T follicular helper cell (primary cell): Measurements from ENCODE around the gene PI4KA.
"Not testable (repeated sequence)": the region's sequence is repeated elsewhere in the genome, so short reads cannot be mapped to it uniquely, and the experiment has no call there.

ENCODE experiments used
- DNase-seq: peaks from one replicate; pipeline ENCODE4 v3.0.0-alpha.2; 2020; ENCODE audit warnings: low read depth

PI4KA gene

DNA sequence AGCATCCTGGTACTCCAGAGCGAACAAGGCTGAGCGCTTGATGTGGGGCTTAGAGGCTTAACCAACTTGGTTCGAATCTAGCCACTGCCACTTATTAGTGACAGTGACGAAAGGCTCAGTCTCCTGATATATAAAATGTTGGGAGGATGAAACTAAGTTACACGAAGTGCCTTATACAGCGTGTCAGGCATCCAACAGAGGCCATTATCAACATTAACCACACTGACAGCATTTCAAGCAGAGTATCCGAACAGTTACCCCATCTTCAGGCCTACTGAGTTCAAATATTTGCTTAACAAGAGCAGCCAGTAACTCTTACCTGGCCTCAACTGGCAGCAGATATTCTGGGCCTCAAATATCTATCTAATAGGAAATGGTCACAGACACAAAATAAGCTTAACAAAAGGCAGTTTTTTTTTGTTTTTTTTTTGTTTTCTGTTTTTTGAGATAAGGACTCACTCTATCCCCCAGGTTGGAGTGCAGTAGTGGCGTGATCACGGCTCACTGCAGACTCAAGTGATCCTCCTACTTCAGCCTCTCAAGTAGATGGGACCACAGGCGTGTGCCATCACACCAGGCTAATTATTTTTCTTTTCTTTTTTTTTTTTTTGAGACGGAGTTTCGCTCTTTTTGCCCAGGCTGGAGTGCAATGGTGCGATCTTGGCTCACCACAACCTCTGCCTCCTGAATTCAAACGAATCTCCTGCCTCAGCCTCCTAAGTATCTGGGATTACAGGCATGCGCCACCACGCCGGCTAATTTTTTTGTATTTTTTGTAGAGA, 81.8 kb downstream of the PI4KA start:
- no peak for DNase-seq

DNA sequence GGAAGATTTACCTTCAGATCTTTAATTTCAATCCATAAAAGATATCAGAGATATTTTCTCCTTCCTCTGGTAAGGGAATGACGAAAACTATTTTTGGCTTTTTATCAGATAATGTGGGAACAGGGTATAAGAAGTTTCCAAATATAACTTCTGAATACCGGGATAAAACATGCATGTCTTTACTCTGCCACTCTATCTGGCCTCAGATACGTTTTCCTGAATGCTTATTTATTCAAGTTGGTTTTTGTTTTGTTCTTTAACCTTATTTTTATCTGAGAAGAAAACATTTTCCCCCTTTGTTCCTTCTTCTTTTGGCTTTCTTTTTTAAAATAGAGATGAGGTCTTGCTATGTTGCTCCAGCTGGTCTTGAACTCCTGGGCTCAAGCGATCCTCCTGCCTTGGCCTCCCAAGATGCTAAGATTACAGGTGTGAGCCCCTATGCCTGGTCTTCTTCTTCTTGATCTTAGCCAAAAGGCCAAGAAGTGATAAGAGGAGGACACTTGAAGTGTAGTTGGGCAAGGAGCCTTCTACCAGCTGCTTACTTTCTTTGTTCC, 83.2 kb downstream of the PI4KA start:
- DNase-seq: no peak

- no peak for DNase-seq
Observed at GRCh38 chr22:20774882-20775281, 83.7 kb downstream of the PI4KA start.

GRCh38 chr22:20773793-20774212, 84.8 kb downstream of the PI4KA start, which contains the start of gene SERPIND1:
Gene SERPIND1, plus strand, starts transcription at chr22:20774113. Its CDS starts 5,200 bp downstream, at chr22:20779313.
- DNase-seq: no peak

GRCh38 chr22:20771918-20772625, 86.5 kb downstream of the PI4KA start:
- no peak for DNase-seq

DNA sequence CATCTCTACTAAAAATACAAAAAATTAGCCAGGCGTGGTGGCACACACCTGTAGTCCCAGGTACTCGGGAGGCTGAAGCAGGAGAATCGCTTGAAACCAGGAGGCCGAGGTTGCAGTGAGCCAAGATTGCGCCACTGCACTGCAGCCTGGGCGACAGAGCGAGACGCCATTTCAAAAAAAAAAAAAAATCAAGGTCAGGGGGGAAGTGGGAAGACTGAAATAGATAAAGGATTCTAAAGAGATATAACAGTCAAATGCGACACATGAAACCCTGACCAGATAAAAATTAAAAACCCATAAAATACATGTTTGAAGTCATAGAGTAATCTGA, 89.2 kb downstream of the PI4KA start:
- DNase-seq: not testable (repeated sequence)

GRCh38 chr22:20766530-20766929, 92.1 kb downstream of the PI4KA start:
- no peak for DNase-seq

GRCh38 chr22:20765938-20766337, 92.7 kb downstream of the PI4KA start:
- no peak for DNase-seq

- DNase-seq: no peak
Observed at GRCh38 chr22:20764729-20765128, 93.9 kb downstream of the PI4KA start.

DNA sequence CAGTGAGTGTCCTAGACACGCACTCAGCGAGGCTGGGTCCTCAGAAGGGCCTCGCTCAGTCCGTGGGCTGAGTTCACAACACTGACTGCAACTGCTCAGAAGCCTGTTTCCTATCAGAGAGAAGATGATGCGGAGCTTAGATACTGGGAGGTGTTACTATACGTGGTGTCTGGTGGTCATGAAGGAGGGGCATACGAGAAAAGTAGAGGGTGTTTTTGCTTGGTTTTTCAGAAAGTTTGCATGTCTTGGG, 94.2 kb downstream of the PI4KA start:
- DNase-seq: no peak

GRCh38 chr22:20763630-20764470, 94.8 kb downstream of the PI4KA start:
- DNase-seq: no peak

GRCh38 chr22:20762233-20762796, 96.3 kb downstream of the PI4KA start:
- no peak for DNase-seq

- no peak for DNase-seq
Observed at GRCh38 chr22:20761536-20761935, 97.1 kb downstream of the PI4KA start.

DNA sequence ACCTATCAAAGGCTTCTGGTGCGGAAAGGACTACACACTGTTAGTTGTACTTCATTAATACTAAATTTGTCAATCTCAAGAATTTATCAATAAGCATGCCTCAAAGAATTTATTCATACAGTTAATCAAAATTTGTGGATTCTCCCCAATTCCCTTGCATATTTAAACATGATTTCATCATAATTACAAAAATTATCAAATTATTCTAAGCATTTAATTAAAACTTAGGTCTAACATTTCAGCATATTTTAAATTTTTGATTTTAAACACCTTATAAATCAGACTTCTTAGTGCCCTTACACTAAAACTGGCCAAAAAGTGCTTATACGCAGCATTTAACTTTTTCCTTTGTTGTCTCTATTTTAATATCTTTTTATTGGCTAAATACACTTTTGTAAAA, 98.5 kb downstream of the PI4KA start:
- no peak for DNase-seq

DNA sequence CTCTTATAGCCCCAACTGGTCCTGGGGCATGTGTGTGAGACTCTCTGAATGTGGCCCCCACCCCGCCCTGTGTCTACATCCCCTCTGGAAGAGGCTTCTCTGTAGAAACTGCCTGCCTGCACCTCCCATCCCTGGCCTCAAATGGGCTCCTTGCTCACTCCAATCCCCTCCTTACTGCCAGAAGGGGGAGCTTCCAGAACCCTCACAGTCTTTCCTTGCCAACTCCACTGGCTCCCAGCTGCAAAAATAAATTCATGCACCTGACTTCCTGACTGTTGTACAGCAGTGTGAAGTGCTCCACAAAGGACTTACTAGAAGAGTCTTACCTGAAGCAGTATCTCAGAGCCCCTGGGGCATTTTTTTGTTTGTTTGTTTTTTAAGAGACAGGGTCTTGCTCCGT, 99.9 kb downstream of the PI4KA start:
- DNase-seq: no peak

DNA sequence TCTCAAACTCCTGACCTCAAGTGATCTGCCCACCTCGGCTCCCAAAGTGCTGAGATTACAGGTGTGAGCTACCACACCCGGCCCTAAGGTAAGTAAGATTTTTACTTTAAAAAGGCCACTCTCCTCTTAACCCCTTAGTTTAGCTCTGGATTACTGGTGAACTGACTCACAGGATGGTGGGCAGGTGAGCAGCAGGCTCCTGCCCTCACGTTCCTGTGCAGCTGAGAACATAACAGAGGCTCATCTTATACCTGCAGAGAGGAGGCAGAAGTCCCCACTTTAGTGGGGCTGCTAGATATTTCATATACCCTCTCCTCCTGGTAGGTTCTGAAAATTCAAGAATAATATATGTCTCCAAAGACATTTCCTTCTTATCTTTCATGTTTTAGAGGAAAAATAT, 101.8 kb downstream of the PI4KA start:
- DNase-seq: no peak

GRCh38 chr22:20752873-20753272, 105.7 kb downstream of the PI4KA start:
- no peak for DNase-seq

DNA sequence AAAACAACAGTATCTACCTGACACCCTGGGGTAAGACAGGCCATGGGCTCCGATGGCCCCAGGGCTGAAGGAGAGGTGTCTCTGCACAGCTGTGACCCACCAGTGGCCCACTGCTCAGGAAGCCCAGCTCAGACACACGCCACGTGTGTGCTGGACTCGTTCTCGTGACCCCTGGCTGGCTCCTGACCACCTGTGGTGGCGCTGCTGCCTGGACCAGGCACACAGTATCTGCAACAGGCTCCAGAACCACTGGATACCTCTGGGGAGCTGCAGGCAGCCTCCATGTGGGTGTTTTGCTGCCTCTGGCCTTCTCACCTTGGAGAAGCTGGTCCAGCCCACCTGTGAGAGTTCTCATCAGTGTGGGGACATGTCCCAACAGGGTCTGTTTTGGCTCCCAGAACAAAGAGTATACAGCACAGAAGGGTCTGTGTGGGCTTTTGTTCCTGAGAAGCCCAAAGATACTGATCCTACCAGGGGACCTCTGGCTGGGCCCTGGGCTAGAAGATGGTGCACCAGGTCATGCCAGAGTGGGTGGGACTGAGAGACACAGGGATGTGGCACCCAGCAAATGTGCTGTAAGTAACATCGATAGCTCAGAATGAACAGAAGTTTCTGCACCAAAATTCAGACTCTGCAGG, 106.4 kb downstream of the PI4KA start:
- DNase-seq: no peak

GRCh38 chr22:20751185-20751851, 107.3 kb downstream of the PI4KA start:
- DNase-seq: no peak

GRCh38 chr22:20750461-20751184, 108.0 kb downstream of the PI4KA start:
- DNase-seq: no peak

DNA sequence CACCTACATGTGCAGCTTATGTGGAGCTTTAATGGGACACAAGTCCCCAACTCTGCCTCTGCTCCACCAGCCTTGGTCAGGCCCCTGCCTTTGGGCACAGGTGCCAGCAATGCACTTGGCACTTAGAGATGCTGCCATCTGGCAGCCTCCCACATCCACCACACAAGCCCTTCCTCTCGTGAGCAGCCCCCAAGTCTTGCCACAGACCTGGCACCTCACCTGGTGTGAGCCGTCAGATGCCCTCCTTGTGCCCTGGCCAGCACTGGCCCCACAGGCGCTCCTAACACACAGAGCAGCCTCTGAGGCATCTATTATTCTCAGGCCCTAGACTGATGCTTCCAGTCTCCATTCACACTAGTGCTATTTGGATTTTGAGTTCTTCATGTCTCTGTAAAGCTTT, 109.2 kb downstream of the PI4KA start:
- no peak for DNase-seq
